GM12891 (cell line): Measurements from ENCODE around the gene ZNF185.

Experiments used
- DNase-seq: peaks from one replicate; pipeline ENCODE4 v3.0.0; 2011; ENCODE audit warnings: low spot score; ENCODE audit not compliant: insufficient read length
- FAIRE-seq: peaks from 2 replicates; lab custom pipeline; 2011; peaks lifted over from hg19 to GRCh38; lab: Jason Lieb, UNC
- PAX5 ChIP-seq: IDR thresholded peaks from 2 replicates; pipeline ENCODE4 v1.6.1; 2011; ENCODE audit warnings: low read length, moderate library complexity, mild to moderate bottlenecking; ENCODE audit not compliant: insufficient read depth, severe bottlenecking
- POLR2A ChIP-seq: IDR thresholded peaks from 2 replicates; pipeline ENCODE4 v1.6.1; 2011; ENCODE audit warnings: low read depth, low read length, control low read depth
- POLR2AphosphoS5 ChIP-seq: IDR thresholded peaks from 2 replicates; pipeline ENCODE4 v1.6.1; 2011; ENCODE audit warnings: low read depth, low read length, control low read depth
- POU2F2 ChIP-seq: IDR thresholded peaks from 2 replicates; pipeline ENCODE4 v1.6.1; 2011; ENCODE audit warnings: low read depth, mild to moderate bottlenecking, control low read depth, low read length, moderate library complexity
- SPI1 ChIP-seq: IDR thresholded peaks from 2 replicates; pipeline ENCODE4 v1.6.1; 2011; ENCODE audit warnings: low read depth, low read length, control low read depth
- TAF1 ChIP-seq: IDR thresholded peaks from 2 replicates; pipeline ENCODE4 v1.6.1; 2011; ENCODE audit warnings: low read depth, low read length, control low read depth

Gene ZNF185

DNA sequence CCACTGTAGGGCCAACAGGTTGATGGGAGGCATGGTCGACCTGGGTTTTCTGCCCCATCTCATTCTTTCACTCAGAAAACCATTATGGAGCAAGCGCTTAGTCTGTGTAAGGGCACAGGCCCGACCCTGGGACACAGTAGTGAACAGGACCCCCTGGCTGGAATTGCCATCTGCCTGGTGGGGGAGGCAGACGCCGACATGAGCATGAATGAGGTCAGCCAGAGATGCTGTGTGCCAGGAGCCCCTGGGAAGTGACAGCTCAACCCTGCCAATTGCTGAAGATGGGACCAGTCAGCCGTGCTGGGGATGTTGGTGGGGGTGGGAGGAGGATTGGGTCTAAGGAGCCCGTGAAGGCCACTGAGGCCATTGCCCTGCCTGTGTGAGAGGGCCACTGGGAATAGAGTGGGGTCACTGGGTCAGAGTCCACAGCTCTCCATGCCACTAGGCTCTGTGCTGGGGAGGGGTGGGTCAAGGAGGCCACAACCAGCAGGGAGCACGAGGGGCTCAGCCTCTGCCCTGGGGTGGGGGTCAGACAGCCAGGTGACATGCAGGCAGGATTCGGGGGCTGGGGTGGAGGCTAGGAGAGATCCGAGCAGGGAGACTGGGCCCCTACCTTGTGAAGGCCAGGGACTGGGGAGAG lies 31.0 kb downstream of the ZNF185 start:
- no peak for DNase-seq
- TF ChIP-seq POLR2A (no peak), POU2F2 (no peak), SPI1 (no peak), TAF1 (no peak), POLR2AphosphoS5 (no peak), PAX5 (no peak)
- FAIRE-seq, result no peak

DNA sequence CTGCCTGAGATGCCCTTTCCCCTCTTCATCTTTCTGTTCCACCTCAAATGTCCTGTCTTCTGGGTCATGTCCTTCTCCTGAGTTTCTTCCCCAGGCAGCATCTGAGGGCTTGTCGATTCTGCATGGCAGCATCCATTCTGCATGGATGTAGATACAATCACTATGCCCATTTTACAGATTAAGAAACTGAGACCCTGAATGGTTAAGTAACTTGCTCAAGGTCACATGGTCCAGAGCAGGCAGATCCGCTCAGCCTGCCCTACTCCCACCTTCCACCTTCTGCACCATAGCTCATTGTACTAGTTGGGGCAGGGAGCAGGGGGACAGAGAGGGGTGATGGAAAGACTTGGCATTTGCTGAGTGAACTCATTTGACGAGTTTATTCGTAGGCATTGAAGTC lies 32.0 kb downstream of the ZNF185 start:
- no peak for TF ChIP-seq POLR2AphosphoS5
- TF ChIP-seq PAX5, result no peak
- no peak for TF ChIP-seq POU2F2
- no peak for TF ChIP-seq POLR2A
- no peak for TF ChIP-seq TAF1
- no peak for TF ChIP-seq SPI1
- DNase-seq (no peak), FAIRE-seq (no peak)

DNA sequence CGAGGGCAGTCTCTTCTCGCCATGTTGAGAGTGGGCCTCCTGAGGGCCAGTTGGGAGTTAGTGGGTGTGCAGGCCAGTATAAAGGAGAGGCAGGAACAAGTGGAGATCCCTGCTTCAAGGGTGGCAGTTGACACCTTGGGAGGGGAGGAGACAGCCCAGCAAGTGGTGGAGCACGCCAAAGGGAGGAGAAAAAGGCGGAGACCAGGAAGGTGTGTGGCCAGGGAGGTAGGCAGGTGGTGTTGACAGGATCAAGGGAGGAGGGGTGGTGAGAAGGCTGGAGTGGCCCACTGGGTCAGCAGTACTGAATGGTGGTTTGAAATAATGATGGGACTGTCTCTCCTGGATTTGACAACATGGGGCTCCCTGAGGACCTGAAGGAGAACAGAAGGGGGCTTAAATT lies 32.6 kb downstream of the ZNF185 start:
- TF ChIP-seq SPI1, result no peak
- no peak for TF ChIP-seq POLR2AphosphoS5
- no peak for TF ChIP-seq POU2F2
- FAIRE-seq, result no peak
- no peak for DNase-seq

DNA sequence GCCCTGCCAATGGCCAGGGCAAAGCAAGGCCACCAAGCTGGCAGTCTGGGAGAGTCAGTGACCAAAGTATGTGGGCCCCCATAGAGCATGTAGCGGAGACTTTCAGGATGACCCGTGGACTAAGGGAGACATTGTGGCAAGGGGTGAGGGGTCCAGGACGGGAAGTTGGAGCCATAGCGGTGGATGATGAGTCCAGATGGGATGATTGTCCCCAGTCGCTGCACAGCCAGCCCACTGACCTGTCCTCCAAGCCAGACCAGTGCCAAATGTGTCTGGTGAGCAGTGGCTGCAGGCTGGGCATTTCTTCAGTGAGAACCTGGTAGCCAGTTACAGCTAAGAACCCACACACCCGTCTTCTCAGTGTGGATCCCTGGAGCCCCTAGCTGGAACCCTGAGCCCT lies 34.3 kb downstream of the ZNF185 start:
- FAIRE-seq, result no peak
- TF ChIP-seq SPI1 (no peak), POLR2AphosphoS5 (no peak), PAX5 (no peak), TAF1 (no peak), POLR2A (no peak)
- DNase-seq, result no peak

DNA sequence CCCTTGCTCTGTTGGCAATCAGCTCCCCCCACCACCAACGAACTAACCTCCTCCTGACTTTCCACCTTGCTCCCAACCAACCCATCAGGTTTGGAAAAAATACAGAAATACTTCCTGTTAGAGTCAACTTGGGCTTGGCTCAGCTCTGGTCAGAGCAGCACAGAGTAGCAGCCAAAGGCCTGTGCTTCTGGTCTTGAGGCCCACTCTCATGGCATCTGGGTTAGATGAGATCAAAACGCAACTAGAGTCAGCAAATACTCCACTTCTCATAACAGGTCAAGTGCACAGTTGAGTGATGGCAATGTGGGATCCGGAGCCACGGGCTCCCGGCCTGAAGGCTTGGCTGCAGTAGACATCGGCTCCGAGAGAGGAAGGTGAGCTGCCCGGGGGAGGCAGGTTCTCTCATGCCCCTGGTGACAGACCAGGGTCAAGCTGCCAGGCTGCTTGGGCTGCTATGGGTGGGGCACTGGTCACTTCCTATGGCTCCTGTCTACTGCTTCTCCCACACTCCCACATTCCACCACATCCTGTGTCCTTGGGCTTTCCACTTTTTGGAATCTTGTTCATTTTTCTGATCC lies 34.8 kb downstream of the ZNF185 start:
- DNase-seq (no peak), FAIRE-seq (no peak)
- TF ChIP-seq TAF1, result no peak
- TF ChIP-seq POLR2A, result no peak
- TF ChIP-seq SPI1, result no peak
- no peak for TF ChIP-seq PAX5
- TF ChIP-seq POU2F2, result no peak
- no peak for TF ChIP-seq POLR2AphosphoS5

DNA sequence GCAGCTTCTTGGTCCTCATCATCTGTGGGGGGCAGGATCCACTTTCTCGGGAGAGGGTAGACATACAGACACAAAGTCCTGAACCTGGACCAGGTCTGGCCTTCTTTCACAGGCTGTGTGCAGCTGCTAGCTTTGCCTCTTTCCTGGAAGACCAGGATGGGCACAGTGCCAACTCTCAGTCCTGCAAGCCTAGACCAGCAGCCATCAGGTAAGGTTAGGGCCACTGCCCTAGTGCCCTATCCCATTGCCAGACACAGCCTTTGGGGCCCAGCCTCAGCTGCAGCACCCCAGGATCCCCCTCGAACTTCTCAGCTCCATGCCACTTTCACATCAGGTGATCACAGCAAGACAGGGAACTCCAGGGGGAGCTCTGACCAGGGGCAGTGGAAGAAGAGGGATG lies 38.4 kb downstream of the ZNF185 start:
- no peak for TF ChIP-seq TAF1
- no peak for DNase-seq
- FAIRE-seq, result no peak

DNA sequence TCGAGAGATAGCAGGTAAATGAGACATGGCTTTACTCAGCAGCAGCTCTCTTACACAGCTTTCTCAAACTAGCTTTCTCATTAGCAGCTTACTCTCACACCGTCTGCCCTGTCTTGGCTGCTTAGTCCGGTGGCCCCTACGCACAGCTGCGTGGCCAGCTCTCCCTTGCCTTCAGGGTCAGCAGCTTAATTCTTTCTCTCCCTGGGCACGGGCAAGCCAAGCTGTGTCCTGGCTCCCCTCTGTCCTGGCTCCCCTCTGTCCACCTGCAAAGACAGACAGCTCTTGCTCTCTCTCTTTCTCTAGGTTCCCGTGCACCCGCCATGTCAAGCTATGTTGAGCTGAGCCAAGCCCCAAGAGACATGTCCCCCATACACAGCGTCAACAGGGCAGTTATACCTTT lies 39.4 kb downstream of the ZNF185 start:
- DNase-seq, result no peak
- no peak for FAIRE-seq
- TF ChIP-seq TAF1 (no peak), SPI1 (no peak), POLR2A (no peak), POU2F2 (no peak), PAX5 (no peak), POLR2AphosphoS5 (no peak)

DNA sequence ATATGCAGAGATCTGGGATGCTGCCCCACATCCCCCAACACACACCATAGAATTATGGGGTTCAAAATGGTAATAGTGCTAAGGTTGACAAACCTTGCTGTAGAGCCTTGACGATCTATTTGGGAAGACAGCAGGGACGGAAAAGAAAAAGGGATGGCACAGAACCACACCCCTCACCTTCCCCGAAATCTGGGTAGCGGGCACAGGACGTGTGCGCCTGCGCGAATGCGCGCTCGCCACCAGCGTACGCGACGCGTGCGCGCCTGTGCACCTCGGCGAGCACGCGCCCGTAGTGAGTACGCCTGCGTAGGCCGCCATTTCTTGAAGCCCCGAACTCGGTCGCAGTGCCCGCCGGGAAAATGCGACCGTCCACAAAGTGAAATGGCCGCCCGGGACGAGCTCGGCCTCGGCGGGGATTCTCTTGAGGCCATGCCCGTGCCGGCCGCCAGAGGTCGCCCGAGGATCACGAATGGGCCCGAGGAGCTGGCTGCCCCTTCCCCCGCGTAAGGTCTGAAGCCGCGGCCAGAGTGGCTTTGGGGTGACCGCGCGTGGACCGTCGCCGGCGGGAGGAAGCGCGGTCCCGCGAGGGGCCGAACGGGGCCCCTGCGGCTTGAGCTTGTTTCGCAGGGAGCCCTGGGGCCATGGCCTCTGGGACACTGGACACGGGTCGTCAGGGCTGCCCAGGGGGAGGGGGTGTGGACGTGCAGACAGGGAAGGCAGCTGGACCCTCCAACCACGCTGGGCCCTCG lies 43.6 kb downstream of the ZNF185 start:
- peak; percentile 37; the same call in 1 of the 2 replicates for TF ChIP-seq POLR2A
- TF ChIP-seq POU2F2, result no peak
- peak; percentile 100 for FAIRE-seq
- peak; percentile 87 for DNase-seq

DNA sequence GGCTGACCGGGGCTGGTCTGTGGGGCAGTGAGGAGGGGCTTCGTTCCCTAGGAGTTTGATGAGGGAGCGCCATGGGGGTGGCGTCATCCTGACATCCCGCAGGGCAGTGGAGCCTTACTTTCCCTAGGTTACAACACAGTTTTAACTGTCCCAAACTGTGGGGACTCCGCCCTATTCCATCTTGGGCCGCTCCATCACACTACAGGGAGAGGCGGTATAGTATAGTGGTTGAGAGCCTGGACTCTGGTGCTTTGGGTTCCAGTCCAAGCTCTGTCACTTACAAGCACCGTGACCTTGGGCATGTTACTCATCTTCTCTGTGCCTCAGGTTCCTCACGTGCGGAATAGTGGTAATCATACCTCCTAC lies 44.2 kb downstream of the ZNF185 start:
- FAIRE-seq (no peak), DNase-seq (no peak)
- TF ChIP-seq SPI1 (no peak), POU2F2 (no peak), POLR2A (no peak), POLR2AphosphoS5 (no peak), PAX5 (no peak), TAF1 (no peak)

DNA sequence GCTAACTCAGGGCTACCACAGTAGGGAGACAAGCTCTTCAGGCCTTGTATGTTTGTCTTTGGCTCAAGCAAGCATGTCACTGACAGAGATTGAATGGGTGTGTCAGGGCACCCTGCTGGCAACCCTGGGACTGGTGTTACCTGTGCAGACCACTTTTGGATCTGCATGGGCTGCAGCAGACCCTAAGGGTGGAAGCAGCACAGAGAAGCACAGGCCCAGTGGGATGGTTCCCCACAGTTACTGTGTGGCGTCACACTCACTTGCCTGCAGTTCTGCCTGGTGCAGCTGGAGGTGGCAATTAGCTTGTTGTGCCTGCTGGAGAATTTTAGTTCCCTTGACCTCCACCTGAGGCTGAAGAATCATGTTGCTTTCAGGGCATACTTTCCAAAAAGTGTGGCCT lies 46.0 kb downstream of the ZNF185 start:
- DNase-seq, result no peak
- no peak for FAIRE-seq
- TF ChIP-seq POU2F2, result no peak
- TF ChIP-seq TAF1, result no peak
- TF ChIP-seq SPI1, result no peak
- no peak for TF ChIP-seq PAX5
- no peak for TF ChIP-seq POLR2AphosphoS5
- TF ChIP-seq POLR2A, result no peak
